ENCODE results near the gene FTO. TPM values are rescaled to one million over a fixed set of nuclear protein-coding genes. Genes with fewer than 3 reads are reported as not detected.

The FTO gene
- total and polyA plus RNA-seq, 2 of the 13 experiments (the other 11 are each of a cell fraction or from before 2014, with no cell fraction given): 41.6 to 55.8 TPM

DNA sequence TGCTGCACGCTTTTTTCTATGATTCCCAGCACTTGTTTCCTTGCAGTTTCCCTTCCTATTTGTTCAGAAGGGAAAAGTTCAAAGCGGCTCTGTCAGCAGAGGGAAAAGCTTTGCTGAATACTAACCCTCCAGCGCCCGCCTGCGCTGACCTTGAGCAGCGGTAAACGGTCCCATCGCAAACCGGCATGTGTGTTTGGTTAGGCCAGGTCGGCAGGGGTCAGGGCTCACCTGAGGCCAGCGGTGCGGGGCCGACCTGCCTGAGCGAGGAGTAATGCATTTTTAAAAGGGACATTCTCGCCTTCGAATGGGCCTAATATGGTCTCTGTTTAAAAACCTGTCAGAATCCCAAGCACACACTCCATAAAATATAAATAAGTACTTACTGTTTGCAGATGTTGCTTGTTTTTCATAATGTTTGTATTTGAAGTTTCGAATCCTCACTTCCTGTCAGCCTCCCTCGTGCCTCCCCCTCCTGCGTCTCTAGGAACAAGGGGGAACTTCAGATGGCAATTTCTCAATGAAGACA, 472.5 kb downstream of the FTO start (continued):
- TF ChIP-seq NKX3-1 (CRISPR knock-in tag; IDR thresholded peaks at IDR 0.05): peak; percentile 90
- peak; percentile 87 for TF ChIP-seq U2AF1 (optimal IDR thresholded peaks at IDR 0.05; ENCODE audit: low read depth, low read length)
- TF ChIP-seq MXD1 (CRISPR knock-in tag; IDR thresholded peaks at IDR 0.05): peak; percentile 56
- TF ChIP-seq JARID2 (CRISPR knock-in tag; IDR thresholded peaks at IDR 0.05; ENCODE audit: insufficient replicate concordance): no peak
- TF ChIP-seq ZNF615 (CRISPR knock-in tag; IDR thresholded peaks at IDR 0.05; ENCODE audit: borderline replicate concordance): no peak
- no peak for TF ChIP-seq NFE2L1 (CRISPR knock-in tag; IDR thresholded peaks at IDR 0.05; ENCODE audit: borderline replicate concordance)
- peak; percentile 52; the same call in 1 of the 2 replicates for TF ChIP-seq POLR2G (IDR thresholded peaks at IDR 0.05; ENCODE audit: low read depth, low read length)
- TF ChIP-seq ZNF597 (CRISPR knock-in tag; IDR thresholded peaks at IDR 0.05): no peak
- TF ChIP-seq ZBTB42 (CRISPR knock-in tag; IDR thresholded peaks at IDR 0.05): no peak
- TF ChIP-seq RARG (CRISPR knock-in tag; IDR thresholded peaks at IDR 0.05; ENCODE audit: low read depth): peak; percentile 89; the same call in 1 of the 2 replicates
- peak; percentile 70 for TF ChIP-seq YY1 (IDR thresholded peaks at IDR 0.05; ENCODE audit: insufficient read depth, insufficient replicate concordance, low read depth, low read length)
- no peak; the same call in 1 of the 2 replicates for TF ChIP-seq KLF6 (CRISPR knock-in tag; IDR thresholded peaks at IDR 0.05)
- peak; percentile 56; the same call in 1 of the 2 replicates for TF ChIP-seq CHD2 (IDR thresholded peaks at IDR 0.05; ENCODE audit: low read depth, low read length)
- TF ChIP-seq ZNF790 (CRISPR knock-in tag; IDR thresholded peaks at IDR 0.05; ENCODE audit: borderline replicate concordance): 0 out of 2 replicates have a peak, but pooled peaks have one; percentile 44
- TF ChIP-seq MTERF4 (CRISPR knock-in tag; IDR thresholded peaks at IDR 0.05): no peak
- no peak for TF ChIP-seq TRIM22 (IDR thresholded peaks at IDR 0.05)
- TF ChIP-seq GATAD2A (CRISPR knock-in tag; IDR thresholded peaks at IDR 0.05): peak; percentile 87
- peak; percentile 75 for TF ChIP-seq MIER2 (CRISPR knock-in tag; IDR thresholded peaks at IDR 0.05)
- TF ChIP-seq ELF4 (CRISPR knock-in tag; IDR thresholded peaks at IDR 0.05; ENCODE audit: borderline replicate concordance): peak; percentile 84
- TF ChIP-seq RORA (CRISPR knock-in tag; IDR thresholded peaks at IDR 0.05): no peak
- TF ChIP-seq POLR2AphosphoS5 (IDR thresholded peaks at IDR 0.05; ENCODE audit: low read depth, low read length): no peak
- peak; percentile 77; the same call in 1 of the 2 replicates for TF ChIP-seq TFE3 (CRISPR knock-in tag; IDR thresholded peaks at IDR 0.05)
- TF ChIP-seq FOSL1 (CRISPR knock-in tag; IDR thresholded peaks at IDR 0.05; ENCODE audit: borderline replicate concordance): peak; percentile 54; the same call in 1 of the 2 replicates
- peak; percentile 50; the same call in 1 of the 2 replicates for TF ChIP-seq EED (CRISPR knock-in tag; IDR thresholded peaks at IDR 0.05)
- peak; percentile 67; the same call in 1 of the 2 replicates for TF ChIP-seq ZFP36L2 (CRISPR knock-in tag; IDR thresholded peaks at IDR 0.05)
- TF ChIP-seq CC2D1A (CRISPR knock-in tag; IDR thresholded peaks at IDR 0.05): no peak
- no peak for TF ChIP-seq ATAD3A (CRISPR knock-in tag; IDR thresholded peaks at IDR 0.05)
